IMR-90 (cell line): ENCODE measurements around the gene STK25.

Source experiments
- CEBPB ChIP-seq: IDR thresholded peaks from 2 replicates; pipeline ENCODE4 v1.6.1; 2012; ENCODE audit warnings: low read depth, low read length, improper control_type of control experiment
- CHD1 ChIP-seq: IDR thresholded peaks from 2 replicates; pipeline ENCODE4 v1.6.1; 2012; ENCODE audit warnings: low read depth, low read length, improper control_type of control experiment
- FOS ChIP-seq: fragments of 150-350 bp; IDR thresholded peaks from 2 replicates; pipeline ENCODE4 v1.6.1; 2016; ENCODE audit warnings: low read depth, low read length
- MAFK ChIP-seq: IDR thresholded peaks from 2 replicates; pipeline ENCODE4 v1.6.1; 2012; ENCODE audit warnings: low read depth, low read length, improper control_type of control experiment
- MAZ ChIP-seq: IDR thresholded peaks from 2 replicates; pipeline ENCODE4 v1.6.1; 2012; ENCODE audit warnings: low read depth, mild to moderate bottlenecking, low read length, improper control_type of control experiment, moderate library complexity, borderline replicate concordance
- MXI1 ChIP-seq: IDR thresholded peaks from 2 replicates; pipeline ENCODE4 v1.6.1; 2012; ENCODE audit warnings: low read depth, mild to moderate bottlenecking, low read length, moderate library complexity, borderline replicate concordance
- POLR2A ChIP-seq: IDR thresholded peaks from 2 replicates; pipeline ENCODE4 v1.6.1; 2012; ENCODE audit warnings: mild to moderate bottlenecking, low read depth, low read length
- RAD21 ChIP-seq: IDR thresholded peaks from 2 replicates; pipeline ENCODE4 v1.6.1; 2012; ENCODE audit warnings: low read length, improper control_type of control experiment
- RFX5 ChIP-seq: IDR thresholded peaks from 2 replicates; pipeline ENCODE4 v1.8.0; 2012; ENCODE audit warnings: low read depth, mild to moderate bottlenecking, low read length, moderate library complexity
- SMC3 ChIP-seq: fragments of 150-350 bp; IDR thresholded peaks from 2 replicates; pipeline ENCODE4 v1.6.1; 2016; ENCODE audit warnings: low read depth, mild to moderate bottlenecking, antibody characterized with exemption, low read length, moderate library complexity
- TF ChIP-seq, protein P1 (sequence below): conservative IDR thresholded peaks from 2 replicates; pipeline ENCODE4 v1.5.1; 2012; ENCODE audit warnings: mild to moderate bottlenecking, low read depth, low read length, improper control_type of control experiment
- TF ChIP-seq, protein P2 (sequence below): fragments of 150-350 bp; IDR thresholded peaks from 2 replicates; pipeline ENCODE4 v1.6.1; 2016; ENCODE audit warnings: low read depth, mild to moderate bottlenecking, low read length, moderate library complexity, borderline replicate concordance
- TF ChIP-seq, protein P3 (sequence below): fragments of 150-350 bp; IDR thresholded peaks from 2 replicates; pipeline ENCODE4 v1.6.1; 2017; ENCODE audit warnings: mild to moderate bottlenecking, antibody characterized with exemption, low read length, low read depth

DNA sequence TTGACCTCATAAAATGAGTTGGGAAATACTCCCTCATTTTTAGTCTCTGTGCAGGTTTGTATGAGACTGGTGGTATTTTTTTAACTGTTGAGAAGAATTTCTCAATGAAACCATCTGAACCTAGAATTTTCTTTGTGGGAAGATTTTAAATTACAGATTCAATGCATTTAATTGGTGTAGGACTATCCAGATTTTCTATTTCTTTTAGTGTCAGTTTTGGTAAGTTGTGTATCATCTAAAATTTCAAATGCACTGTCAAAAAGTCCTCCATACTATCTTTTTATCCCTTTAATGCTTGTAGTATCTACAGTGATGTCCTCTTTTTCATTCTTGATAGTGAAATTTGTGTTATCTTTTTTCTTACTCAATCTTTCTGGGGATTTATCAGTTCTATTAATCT lies 48.4 kb upstream of the STK25 start:
- TF ChIP-seq MAFK, result no peak
- TF ChIP-seq, protein P1, sequence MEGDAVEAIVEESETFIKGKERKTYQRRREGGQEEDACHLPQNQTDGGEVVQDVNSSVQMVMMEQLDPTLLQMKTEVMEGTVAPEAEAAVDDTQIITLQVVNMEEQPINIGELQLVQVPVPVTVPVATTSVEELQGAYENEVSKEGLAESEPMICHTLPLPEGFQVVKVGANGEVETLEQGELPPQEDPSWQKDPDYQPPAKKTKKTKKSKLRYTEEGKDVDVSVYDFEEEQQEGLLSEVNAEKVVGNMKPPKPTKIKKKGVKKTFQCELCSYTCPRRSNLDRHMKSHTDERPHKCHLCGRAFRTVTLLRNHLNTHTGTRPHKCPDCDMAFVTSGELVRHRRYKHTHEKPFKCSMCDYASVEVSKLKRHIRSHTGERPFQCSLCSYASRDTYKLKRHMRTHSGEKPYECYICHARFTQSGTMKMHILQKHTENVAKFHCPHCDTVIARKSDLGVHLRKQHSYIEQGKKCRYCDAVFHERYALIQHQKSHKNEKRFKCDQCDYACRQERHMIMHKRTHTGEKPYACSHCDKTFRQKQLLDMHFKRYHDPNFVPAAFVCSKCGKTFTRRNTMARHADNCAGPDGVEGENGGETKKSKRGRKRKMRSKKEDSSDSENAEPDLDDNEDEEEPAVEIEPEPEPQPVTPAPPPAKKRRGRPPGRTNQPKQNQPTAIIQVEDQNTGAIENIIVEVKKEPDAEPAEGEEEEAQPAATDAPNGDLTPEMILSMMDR, result no peak
- TF ChIP-seq POLR2A, result no peak
- TF ChIP-seq RAD21, result no peak
- TF ChIP-seq MXI1, result no peak
- TF ChIP-seq MAZ, result no peak
- TF ChIP-seq RFX5, result no peak
- no peak for TF ChIP-seq CEBPB
- TF ChIP-seq CHD1, result no peak
- TF ChIP-seq, protein P2, sequence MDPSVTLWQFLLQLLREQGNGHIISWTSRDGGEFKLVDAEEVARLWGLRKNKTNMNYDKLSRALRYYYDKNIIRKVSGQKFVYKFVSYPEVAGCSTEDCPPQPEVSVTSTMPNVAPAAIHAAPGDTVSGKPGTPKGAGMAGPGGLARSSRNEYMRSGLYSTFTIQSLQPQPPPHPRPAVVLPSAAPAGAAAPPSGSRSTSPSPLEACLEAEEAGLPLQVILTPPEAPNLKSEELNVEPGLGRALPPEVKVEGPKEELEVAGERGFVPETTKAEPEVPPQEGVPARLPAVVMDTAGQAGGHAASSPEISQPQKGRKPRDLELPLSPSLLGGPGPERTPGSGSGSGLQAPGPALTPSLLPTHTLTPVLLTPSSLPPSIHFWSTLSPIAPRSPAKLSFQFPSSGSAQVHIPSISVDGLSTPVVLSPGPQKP, result no peak
- TF ChIP-seq SMC3, result no peak
- no peak for TF ChIP-seq FOS
- TF ChIP-seq, protein P3, sequence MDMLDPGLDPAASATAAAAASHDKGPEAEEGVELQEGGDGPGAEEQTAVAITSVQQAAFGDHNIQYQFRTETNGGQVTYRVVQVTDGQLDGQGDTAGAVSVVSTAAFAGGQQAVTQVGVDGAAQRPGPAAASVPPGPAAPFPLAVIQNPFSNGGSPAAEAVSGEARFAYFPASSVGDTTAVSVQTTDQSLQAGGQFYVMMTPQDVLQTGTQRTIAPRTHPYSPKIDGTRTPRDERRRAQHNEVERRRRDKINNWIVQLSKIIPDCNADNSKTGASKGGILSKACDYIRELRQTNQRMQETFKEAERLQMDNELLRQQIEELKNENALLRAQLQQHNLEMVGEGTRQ, result no peak
